HG02840 (cell line): ENCODE measurements around the gene AIG1.

Experiments
- ATAC-seq: cut with Tn5 transposase; IDR thresholded peaks from one replicate; pipeline ENCODE4 v1.9.1; 2021; ENCODE audit warnings: mild to moderate bottlenecking, moderate library complexity, moderate number of reproducible peaks; ENCODE audit not compliant: unreplicated experiment, low FRiP score

Gene AIG1

GRCh38 chr6:143187238-143187923 is 126.7 kb downstream of the AIG1 start:
- no peak for ATAC-seq

GRCh38 chr6:143188292-143188691 is 127.6 kb downstream of the AIG1 start:
- no peak for ATAC-seq

GRCh38 chr6:143191361-143191760 is 130.7 kb downstream of the AIG1 start:
- no peak for ATAC-seq

GRCh38 chr6:143192766-143193165 is 132.1 kb downstream of the AIG1 start:
- no peak for ATAC-seq

GRCh38 chr6:143193571-143194094 is 132.9 kb downstream of the AIG1 start:
- no peak for ATAC-seq

- no peak for ATAC-seq
These were observed 133.5 kb downstream of the AIG1 start for GRCh38 chr6:143194095-143194589.

- ATAC-seq = no peak
These were observed 134.7 kb downstream of the AIG1 start for GRCh38 chr6:143195349-143195845.

GRCh38 chr6:143196525-143197225 is 136.0 kb downstream of the AIG1 start:
- ATAC-seq = no peak

- no peak for ATAC-seq
These were observed 136.7 kb downstream of the AIG1 start for GRCh38 chr6:143197377-143197776.

- ATAC-seq = no peak
These were observed 137.6 kb downstream of the AIG1 start for GRCh38 chr6:143198312-143198711.

GRCh38 chr6:143199291-143199690 is 138.6 kb downstream of the AIG1 start:
- ATAC-seq = no peak

GRCh38 chr6:143200167-143200770 is 139.6 kb downstream of the AIG1 start:
- no peak for ATAC-seq

GRCh38 chr6:143204045-143204444 is 143.4 kb downstream of the AIG1 start:
- ATAC-seq = no peak

- ATAC-seq = no peak
These were observed 144.4 kb downstream of the AIG1 start for GRCh38 chr6:143205131-143205535.

- no peak for ATAC-seq
These were observed 144.9 kb downstream of the AIG1 start for GRCh38 chr6:143205585-143205984.

- no peak for ATAC-seq
These were observed 145.3 kb downstream of the AIG1 start for GRCh38 chr6:143205991-143206390.

- ATAC-seq = no peak
These were observed 145.9 kb downstream of the AIG1 start for GRCh38 chr6:143206550-143206949.

- ATAC-seq = no peak
These were observed 149.7 kb downstream of the AIG1 start for GRCh38 chr6:143210420-143210819.

- no peak for ATAC-seq
These were observed 153.2 kb downstream of the AIG1 start for GRCh38 chr6:143213859-143214376.

GRCh38 chr6:143215363-143215762 is 154.7 kb downstream of the AIG1 start:
- ATAC-seq = no peak

- no peak for ATAC-seq
These were observed 155.1 kb downstream of the AIG1 start for GRCh38 chr6:143215771-143216170.
